H1 (cell line): ENCODE data around the gene ZSCAN30. TPM values are rescaled to one million over a fixed set of nuclear protein-coding genes. Genes with fewer than 3 reads are reported as not detected.

Source experiments
- EZH2 ChIP-seq: fragments of 200-600 bp; sonication (generic); IDR thresholded peaks from 2 replicates; pipeline ENCODE4 v1.7.1; 2012; ENCODE audit warnings: low read depth, mild to moderate bottlenecking, moderate library complexity, low read length, inconsistent platforms; ENCODE audit not compliant: severe bottlenecking
- GTF2F1 ChIP-seq: IDR thresholded peaks from 2 replicates; pipeline ENCODE4 v1.6.1; 2012; ENCODE audit warnings: low read depth, low read length, improper control_type of control experiment, borderline replicate concordance
- SUZ12 ChIP-seq: fragments of 200-600 bp; sonication (generic); IDR thresholded peaks from 2 replicates; pipeline ENCODE4 v1.6.1; 2012; ENCODE audit warnings: mild to moderate bottlenecking, inconsistent platforms, low read length, moderate library complexity, mixed read lengths
- TEAD4 ChIP-seq: IDR thresholded peaks from 2 replicates; pipeline ENCODE4 v1.6.1; 2012; ENCODE audit warnings: low read depth, low read length, inconsistent platforms, mixed read lengths
- polyA plus RNA-seq, 7 experiments: library from polyadenylated mRNA; depleted of rRNA in 3 of 7; stranded (reverse) in 5 of 7; unstranded in 2 of 7; fragments of >200 nt in 5 of 7; fragments of 200-250 nt in 2 of 7; gene quantifications; 1 replicate in 5 of 7; 2 replicates in 1 of 7; 4 replicates in 1 of 7; pipeline versions ENCODE4 v1.2.1 to v1.2.3, GENCODE V29; 2011 to 2013; ENCODE audit warnings: missing spikeins in 2 of 7, mixed read lengths in 2 of 7
- total RNA-seq: library from RNA; stranded (reverse); fragmentation: NEBNext Ultra II Directional; extraction: Animal tissue kit (Norgen Biotek cat#: 25700); gene quantifications from 2 replicates; pipeline ENCODE4 v1.2.1, GENCODE V29; 2021
- TF ChIP-seq, protein P1 (sequence below), 3 experiments: IDR thresholded peaks; 1 replicate in 2 of 3; 2 replicates in 1 of 3; pipeline versions ENCODE4 v1.5.1 to v1.6.1; 2011; ENCODE audit warnings: low read length in 3 of 3, mild to moderate bottlenecking in 3 of 3, inconsistent platforms in 2 of 3, low read depth in 1 of 3, moderate library complexity in 1 of 3; ENCODE audit not compliant: insufficient read depth in 1 of 3; ENCODE audit errors: control extremely low read depth in 1 of 3
- TF ChIP-seq, protein P2 (sequence below): IDR thresholded peaks from 2 replicates; pipeline ENCODE4 v1.6.1; 2012; ENCODE audit warnings: inconsistent platforms

Gene ZSCAN30
- total and polyA plus RNA-seq, 2 of the 8 experiments (the other 6 are each of a cell fraction or from before 2014, with no cell fraction given) = 4.4 to 10.3 TPM

DNA sequence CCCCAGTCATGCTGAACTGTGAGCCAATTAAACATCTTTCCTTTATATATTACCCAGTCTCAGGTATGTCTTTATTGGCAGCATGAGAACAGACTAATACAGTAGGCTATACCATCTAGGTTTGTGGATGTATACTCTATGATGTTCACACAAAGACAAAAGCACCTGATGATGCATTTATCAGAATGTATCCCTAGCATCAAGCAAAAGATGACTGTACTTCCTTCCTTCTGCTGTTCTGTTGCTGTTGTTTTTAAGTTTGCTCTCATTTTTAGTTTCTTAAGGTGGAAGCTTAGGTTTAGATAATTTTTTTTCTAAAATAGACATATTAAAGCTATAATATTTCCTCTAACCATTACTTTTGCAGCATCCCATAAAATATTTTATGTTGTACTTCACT, 12.4 kb downstream of the ZSCAN30 start (continued):
- TF ChIP-seq, protein P1, sequence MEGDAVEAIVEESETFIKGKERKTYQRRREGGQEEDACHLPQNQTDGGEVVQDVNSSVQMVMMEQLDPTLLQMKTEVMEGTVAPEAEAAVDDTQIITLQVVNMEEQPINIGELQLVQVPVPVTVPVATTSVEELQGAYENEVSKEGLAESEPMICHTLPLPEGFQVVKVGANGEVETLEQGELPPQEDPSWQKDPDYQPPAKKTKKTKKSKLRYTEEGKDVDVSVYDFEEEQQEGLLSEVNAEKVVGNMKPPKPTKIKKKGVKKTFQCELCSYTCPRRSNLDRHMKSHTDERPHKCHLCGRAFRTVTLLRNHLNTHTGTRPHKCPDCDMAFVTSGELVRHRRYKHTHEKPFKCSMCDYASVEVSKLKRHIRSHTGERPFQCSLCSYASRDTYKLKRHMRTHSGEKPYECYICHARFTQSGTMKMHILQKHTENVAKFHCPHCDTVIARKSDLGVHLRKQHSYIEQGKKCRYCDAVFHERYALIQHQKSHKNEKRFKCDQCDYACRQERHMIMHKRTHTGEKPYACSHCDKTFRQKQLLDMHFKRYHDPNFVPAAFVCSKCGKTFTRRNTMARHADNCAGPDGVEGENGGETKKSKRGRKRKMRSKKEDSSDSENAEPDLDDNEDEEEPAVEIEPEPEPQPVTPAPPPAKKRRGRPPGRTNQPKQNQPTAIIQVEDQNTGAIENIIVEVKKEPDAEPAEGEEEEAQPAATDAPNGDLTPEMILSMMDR (IDR thresholded peaks at IDR 0.05; ENCODE audit: control extremely low read depth in 1 of 3, insufficient read depth in 1 of 3, low read depth in 1 of 3, low read length in 3 of 3) = no peak
- TF ChIP-seq SUZ12 (no peak), GTF2F1 (no peak), EZH2 (no peak), TEAD4 (no peak)
- TF ChIP-seq, protein P2, sequence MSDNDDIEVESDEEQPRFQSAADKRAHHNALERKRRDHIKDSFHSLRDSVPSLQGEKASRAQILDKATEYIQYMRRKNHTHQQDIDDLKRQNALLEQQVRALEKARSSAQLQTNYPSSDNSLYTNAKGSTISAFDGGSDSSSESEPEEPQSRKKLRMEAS = no peak
- TF ChIP-seq, all 59 proteins: peak for 0
